ENCODE results near the gene ALPI. TPM values are rescaled to one million over a fixed set of nuclear protein-coding genes. Genes with fewer than 3 reads are reported as not detected.
"Not testable (repeated sequence)": the region's sequence is repeated elsewhere in the genome, so short reads cannot be mapped to it uniquely, and the experiment has no call there.

ALPI gene
- total and polyA plus RNA-seq, 10 donors = not detected

DNA sequence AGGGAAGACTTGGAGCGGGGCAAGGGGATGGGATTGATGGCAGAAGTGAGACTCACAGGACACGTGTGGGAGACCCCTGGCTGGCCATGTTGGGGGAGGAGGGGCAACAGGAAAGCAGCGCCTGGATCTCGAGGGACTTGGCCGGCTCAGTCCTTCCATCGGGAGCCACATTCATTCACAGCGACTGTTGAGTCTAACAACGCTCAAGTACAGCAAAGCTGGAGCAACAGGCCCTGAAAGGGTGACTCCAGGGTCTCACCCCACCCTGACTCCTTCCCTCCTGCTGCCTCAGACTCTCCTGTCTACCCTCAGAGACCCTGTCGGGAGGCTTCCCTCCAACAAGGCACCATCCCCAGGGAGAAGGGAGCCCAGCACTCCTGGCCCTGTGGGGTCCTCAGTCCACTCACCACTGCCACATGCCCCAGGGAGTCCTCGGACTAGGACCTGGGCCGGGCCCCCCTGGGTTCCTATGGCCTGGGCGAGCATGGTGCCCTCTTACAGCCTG lies 14.8 kb upstream of the ALPI start:
- Histone ChIP-seq H3K9me3 (no peaks in the 10 kb centered on the region), H3K4me3 (no peak overlapping the region), H3K4me1 (peaks cover 0 to 17% (median 4%) of the 10 kb centered on the region in 6 donors), H3K27ac (no peak overlapping the region), H3K36me3 (no peaks in the 10 kb centered on the region), H3K27me3 (replicated peaks in 1 of 7) (peaks cover 0 to 26% (median 0%) of the 10 kb centered on the region in 7 donors)
- WGBS, 5 donors = 70 to 81% (median 80%) methylated on average over 9 to 12 of the region's 12 CpGs
- no peak for DNase-seq
- TF ChIP-seq POLR2AphosphoS5 (IDR thresholded peaks at IDR 0.05) (no peak), CTCF (IDR thresholded peaks at IDR 0.05 in 8 of 11, conservative IDR thresholded peaks at IDR 0.05 in 3 of 11) (no peak), POLR2A (IDR thresholded peaks at IDR 0.05) (no peak)
- intact Hi-C loops (cut with DNase I; ENCODE audit: low total_unique reads) = loop anchor here (5.0 kb wide), 1 partner anchor 114 kb away; no protein-coding TSS in a partner anchor

DNA sequence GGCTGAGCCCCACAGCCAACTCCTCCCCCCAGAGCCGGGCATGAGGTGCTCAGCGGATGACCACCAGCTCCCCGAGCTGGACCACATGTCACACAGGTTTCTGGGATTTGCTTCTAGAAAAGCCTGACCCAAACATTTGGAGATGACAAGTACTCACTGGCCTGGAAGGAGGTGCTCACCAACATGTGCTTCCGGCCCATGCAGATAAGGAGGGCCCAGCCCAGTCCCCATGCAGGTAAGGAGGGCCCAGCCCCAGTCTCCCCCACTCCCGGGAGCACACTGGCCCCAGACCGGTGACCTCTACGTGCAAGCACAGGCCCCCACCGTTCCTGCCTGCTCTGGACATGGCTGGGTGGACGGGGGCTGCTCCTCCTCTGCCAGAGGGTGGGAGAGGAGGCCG lies 14.0 kb upstream of the ALPI start:
- not testable (repeated sequence) for H3K9me3 ChIP-seq, H3K4me3 ChIP-seq, DNase-seq, H3K36me3 ChIP-seq, H3K27ac ChIP-seq
- WGBS, 5 donors = 74 to 89% (median 84%) methylated on average over 3 to 9 of the region's 10 CpGs; no CpG with 5 or more reads in 1 of the 5 donors
- H3K27me3 ChIP-seq (replicated peaks in 1 of 7) = peaks cover 0 to 26% (median 0%) of the 10 kb centered on the region in 7 donors
- intact Hi-C loops (cut with DNase I; ENCODE audit: low total_unique reads) = loop anchor here (5.0 kb wide), 1 partner anchor 115 kb away; no protein-coding TSS in a partner anchor
- peaks cover 0 to 17% (median 4%) of the 10 kb centered on the region in 6 donors for H3K4me1 ChIP-seq

DNA sequence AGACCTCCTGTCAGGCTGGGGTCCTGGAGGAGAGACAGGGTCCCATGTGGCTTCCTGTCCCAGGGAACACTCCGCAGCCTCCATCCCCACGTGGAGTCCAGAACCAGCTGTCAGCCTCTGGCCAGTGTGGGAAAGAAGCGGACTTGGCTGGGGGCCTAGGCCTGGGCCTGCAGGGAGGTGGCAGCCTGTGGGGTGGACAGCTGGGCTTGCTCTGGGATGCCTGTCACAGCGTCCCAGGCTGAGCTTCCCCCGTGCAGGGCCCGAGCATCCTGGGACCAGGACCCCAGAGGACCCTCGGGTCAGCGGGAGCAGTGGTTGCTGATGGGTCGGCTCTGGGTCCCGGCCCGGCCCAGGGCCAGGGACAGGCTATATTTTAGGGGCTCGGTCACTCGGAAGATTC lies 13.5 kb upstream of the ALPI start:
- peaks cover 0 to 17% (median 4%) of the 10 kb centered on the region in 6 donors for H3K4me1 ChIP-seq
- H3K4me3 ChIP-seq, H3K36me3 ChIP-seq, DNase-seq, H3K9me3 ChIP-seq, H3K27ac ChIP-seq: not testable (repeated sequence)
- H3K27me3 ChIP-seq (replicated peaks in 1 of 7) = peaks cover 0 to 26% (median 0%) of the 10 kb centered on the region in 7 donors
- intact Hi-C loops (cut with DNase I; ENCODE audit: low total_unique reads) = loop anchor here (5.0 kb wide), 1 partner anchor 115 kb away; no protein-coding TSS in a partner anchor
- WGBS, 5 donors = 50 to 75% (median 74%) methylated on average over 3 to 13 of the region's 13 CpGs; no CpG with 5 or more reads in 1 of the 5 donors

DNA sequence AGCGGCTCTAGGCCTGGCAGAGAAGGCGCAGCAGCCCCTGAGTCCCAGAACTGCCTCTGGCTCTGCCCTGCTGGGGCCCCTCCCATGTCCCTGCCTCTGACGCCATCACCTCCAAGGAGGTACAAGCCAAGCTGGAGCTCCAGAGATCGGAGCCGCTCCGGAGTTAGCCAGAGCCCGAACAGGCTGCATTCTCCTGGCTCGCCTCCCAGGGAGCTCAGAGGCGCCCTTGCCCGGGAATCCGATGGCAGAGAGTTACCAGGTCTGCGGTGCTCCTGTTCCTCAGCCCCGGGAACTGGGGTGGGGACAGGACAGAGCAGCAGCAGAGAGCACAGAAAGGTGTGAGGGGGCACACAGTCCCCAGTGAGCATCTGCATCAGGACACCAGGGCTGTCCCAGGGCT lies 12.9 kb upstream of the ALPI start:
- not testable (repeated sequence) for H3K36me3 ChIP-seq, H3K27ac ChIP-seq, H3K9me3 ChIP-seq, DNase-seq, H3K4me3 ChIP-seq
- intact Hi-C loops (cut with DNase I; ENCODE audit: low total_unique reads) = loop anchor here (5.0 kb wide), 1 partner anchor 116 kb away; no protein-coding TSS in a partner anchor
- Histone ChIP-seq H3K4me1 (peaks cover 0 to 20% (median 4%) of the 10 kb centered on the region in 6 donors), H3K27me3 (replicated peaks in 1 of 7) (peaks cover 0 to 26% (median 0%) of the 10 kb centered on the region in 7 donors)
- 84 to 100% (median 88%) methylated on average over 2 to 13 of the region's 13 CpGs; no CpG with 5 or more reads in 2 of the 5 donors for WGBS, 5 donors

GRCh38 chr2:232443669-232444408 lies 12.1 kb upstream of the ALPI start:
- not testable (repeated sequence) for H3K36me3 ChIP-seq, DNase-seq, H3K27ac ChIP-seq, H3K9me3 ChIP-seq, H3K4me3 ChIP-seq
- intact Hi-C loops (cut with DNase I; ENCODE audit: low total_unique reads) = loop anchor here (5.0 kb wide), 1 partner anchor 117 kb away; no protein-coding TSS in a partner anchor
- Histone ChIP-seq H3K4me1 (peaks cover 0 to 22% (median 4%) of the 10 kb centered on the region in 6 donors), H3K27me3 (replicated peaks in 1 of 7) (peaks cover 0 to 25% (median 0%) of the 10 kb centered on the region in 7 donors)
- 58 to 86% (median 75%) methylated on average over 12 to 15 of the region's 21 CpGs for WGBS, 5 donors
